GM21423 (cell line): Measurements from ENCODE around the gene LRRC15.

Source experiments
- ATAC-seq: cut with Tn5 transposase; IDR thresholded peaks from one replicate; pipeline ENCODE4 v1.9.1; 2021; ENCODE audit warnings: mild to moderate bottlenecking, moderate library complexity; ENCODE audit not compliant: unreplicated experiment

Gene LRRC15

GRCh38 chr3:194386066-194386465, 16.5 kb upstream of the LRRC15 start:
- no peak for ATAC-seq

DNA sequence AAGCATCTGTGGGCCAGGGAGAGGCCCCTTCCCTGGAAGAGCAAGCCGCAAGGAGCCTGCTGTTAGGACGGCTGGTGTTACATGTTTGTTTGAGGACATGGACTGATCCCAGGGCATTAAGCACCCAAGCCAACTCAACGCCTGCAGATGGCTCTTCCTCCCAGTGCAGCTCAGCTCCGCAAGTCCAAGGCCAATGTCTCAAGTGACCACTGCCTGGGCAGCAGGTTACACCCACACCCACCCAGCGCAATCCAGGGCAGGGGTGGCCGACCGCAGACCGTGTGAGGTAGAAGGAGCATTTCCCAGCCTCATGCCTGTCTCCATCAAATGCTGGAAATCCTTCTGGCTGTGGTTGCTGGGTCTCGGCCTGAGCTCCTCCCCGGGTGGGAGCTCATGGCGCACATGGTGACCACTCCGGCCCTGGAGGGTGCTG, 15.0 kb upstream of the LRRC15 start:
- ATAC-seq = no peak

DNA sequence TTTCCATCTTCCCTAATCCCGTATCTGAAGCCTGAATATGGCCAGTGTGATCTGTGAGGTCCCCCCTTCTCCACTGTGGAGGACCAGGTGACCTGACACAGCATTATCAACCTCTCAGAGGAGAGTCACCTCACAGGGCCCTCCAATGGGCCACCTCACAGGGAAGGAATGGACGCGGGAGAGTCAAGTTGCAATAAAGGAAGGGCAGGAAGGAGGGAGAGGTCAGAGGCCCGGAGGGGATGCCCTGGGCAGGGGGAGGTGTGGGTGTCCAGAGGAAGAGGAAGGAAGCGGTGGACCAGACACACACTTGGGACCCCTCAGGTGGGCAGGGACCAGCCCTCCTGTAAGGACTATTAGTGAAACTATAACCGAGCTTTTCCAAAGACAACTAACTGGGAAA, 14.6 kb upstream of the LRRC15 start:
- no peak for ATAC-seq

- no peak for ATAC-seq
These were observed 13.9 kb upstream of the LRRC15 start for GRCh38 chr3:194383276-194383940.

- ATAC-seq = no peak
These were observed 13.3 kb upstream of the LRRC15 start for GRCh38 chr3:194382892-194383223.

GRCh38 chr3:194382196-194382891, 12.8 kb upstream of the LRRC15 start:
- no peak for ATAC-seq

DNA sequence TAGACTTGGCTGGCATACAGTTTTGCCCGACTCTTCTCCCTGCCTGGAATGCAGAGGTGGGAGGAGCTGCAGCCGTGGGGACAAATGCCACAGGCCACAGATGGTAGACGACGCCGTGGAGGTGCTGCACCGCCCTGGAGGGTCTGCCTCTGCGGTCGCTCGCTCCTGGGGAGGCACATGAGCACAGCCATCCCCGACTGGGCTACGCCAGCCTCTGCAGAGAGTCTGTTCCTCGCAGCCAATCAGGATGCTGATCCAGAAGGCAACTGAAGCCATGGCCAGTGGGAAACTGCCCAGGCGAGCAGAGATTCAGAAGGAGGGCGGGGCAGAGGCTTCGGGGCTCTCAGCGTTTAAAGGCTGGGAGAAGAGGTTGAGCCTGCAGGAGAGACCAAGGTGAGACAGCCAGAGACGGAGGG, 11.9 kb upstream of the LRRC15 start:
- ATAC-seq = no peak

GRCh38 chr3:194380326-194380725, 10.8 kb upstream of the LRRC15 start:
- no peak for ATAC-seq

- no peak for ATAC-seq
These were observed 10.1 kb upstream of the LRRC15 start for GRCh38 chr3:194379651-194380050.

- ATAC-seq = no peak
These were observed 9.7 kb upstream of the LRRC15 start for GRCh38 chr3:194379231-194379630.

DNA sequence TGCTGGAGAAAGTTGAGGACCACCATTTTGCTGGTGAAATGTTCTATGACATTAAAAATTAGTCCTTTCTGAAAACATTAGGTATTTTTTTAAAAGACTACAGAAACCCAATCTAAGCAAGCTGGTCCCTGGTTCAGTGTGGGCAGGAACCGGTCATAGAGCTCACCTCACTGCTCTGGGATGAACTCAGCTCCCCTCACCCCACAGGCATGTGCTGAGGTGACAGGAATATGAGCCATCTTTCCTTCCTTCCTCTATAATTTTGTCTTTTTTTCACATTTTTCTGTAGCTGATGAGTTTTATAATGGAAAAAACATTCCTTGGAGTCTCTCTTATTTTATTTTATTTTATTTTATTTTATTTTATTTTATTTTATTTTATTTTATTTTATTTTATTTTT, 8.2 kb upstream of the LRRC15 start:
- no peak for ATAC-seq

DNA sequence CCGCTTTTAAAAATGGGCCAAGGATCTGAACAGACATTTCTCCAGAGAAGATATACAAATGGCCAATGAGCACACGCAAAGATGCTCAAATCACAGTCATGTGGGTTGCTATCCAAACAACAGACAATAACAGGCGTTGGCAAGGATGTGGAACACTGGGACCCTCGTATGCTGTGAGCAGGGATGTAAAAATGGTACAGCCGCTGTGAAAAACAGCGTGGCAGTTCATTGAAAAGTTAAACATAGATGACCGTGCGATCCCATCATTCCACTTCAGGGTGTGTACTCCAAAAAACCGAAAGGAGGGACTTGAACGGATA, 6.7 kb upstream of the LRRC15 start:
- ATAC-seq = no peak

DNA sequence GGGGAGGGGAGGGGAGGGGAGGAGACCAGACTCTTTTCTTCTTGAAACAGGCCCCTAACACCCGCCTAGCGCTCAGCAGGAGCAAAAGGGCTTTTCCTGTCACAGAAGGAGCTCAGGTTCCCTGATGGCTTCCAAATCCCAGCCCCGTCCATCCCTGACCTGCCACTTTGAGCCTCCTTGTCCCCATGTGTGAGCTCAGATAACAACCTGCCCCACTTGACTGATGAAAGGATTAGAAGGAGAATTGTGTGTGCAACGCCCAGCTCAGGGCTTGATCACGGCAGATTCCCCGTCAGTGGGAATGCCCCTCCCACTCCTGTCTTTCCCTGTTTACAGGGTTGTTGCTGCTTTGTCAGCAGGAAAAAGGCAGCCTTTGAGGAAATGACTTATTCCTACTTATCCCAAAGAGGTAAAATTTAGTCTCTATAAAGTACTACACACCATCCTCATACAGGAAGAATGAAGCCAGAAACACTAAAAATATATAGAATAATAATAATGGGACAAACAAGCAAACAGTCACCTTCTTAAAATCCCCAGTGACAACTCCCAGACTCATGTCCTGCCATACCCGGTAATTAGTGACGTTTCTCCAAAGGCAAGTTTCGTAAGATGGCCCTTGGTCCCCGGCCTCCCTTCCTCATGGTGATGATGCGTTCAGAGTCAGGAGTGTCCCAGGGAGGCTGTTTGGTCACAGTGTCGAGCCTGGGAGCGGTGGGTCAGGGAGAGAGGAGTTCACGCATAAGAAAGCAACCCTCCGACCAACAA, 6.1 kb upstream of the LRRC15 start:
- ATAC-seq = no peak

GRCh38 chr3:194374935-194375334, 5.4 kb upstream of the LRRC15 start:
- no peak for ATAC-seq

GRCh38 chr3:194373899-194374298, 4.4 kb upstream of the LRRC15 start:
- no peak for ATAC-seq

GRCh38 chr3:194373028-194373427, 3.5 kb upstream of the LRRC15 start:
- no peak for ATAC-seq

- no peak for ATAC-seq
These were observed 1.2 kb upstream of the LRRC15 start for GRCh38 chr3:194370753-194371152.

DNA sequence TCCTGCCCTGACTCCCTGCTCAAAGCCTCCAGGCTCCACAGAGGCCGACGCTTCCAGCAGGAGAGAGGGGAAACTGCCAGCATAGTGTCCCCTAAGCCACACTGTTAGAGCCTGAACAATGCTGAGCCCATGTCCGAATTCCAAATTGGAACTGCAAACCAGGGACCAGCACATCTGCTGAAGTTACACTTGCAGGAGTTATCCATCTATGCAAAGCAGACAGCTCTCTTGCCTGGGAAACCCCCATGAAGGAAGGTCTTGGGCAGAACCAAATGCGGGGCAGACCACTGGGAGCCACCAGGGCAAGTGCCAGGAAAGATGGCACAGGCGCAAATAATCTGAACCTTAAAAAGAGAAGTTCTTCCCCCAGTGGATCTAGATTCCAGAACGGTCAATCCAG, 625 bp downstream of the LRRC15 start:
- no peak for ATAC-seq

DNA sequence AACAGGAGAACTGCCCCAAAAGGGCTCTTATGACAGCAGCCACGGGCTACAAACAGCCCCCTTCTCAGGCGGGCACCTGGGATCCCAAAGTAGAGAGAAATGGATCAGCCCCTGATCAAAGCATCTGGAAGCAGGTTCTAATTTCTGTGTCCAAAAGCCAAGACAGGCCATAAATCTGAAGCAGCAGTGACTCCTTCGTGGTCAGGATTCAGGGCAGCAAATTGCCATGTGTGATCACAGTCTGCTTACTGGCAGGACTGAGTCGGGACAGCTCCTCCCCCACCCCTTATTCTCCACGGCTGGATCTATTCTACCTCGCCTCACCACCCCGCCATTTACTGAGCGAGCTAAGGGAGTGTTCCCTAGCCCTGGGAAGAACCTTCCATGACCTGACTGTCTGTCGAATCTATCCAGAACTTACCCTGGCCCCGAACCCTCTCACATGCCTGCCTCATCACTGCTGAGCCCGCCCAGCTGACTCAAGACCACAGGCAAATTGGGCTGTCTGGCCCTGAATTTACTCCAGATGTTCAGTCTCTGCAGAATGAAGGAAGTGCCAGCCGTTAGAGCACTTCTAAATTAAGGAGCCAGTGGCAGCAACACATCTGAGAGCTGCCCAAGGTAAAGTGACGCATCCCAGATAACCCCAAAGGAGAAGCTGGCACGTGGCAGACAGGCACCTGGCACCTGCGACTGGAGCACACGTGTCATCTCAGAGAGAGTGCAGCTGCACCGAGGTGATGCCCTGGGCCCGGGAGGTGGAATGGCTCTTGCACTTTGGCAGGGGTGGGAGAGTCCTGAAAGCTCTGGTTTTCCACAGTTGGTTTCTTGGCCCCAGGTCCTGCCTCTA, 1.3 kb downstream of the LRRC15 start:
- ATAC-seq = no peak

DNA sequence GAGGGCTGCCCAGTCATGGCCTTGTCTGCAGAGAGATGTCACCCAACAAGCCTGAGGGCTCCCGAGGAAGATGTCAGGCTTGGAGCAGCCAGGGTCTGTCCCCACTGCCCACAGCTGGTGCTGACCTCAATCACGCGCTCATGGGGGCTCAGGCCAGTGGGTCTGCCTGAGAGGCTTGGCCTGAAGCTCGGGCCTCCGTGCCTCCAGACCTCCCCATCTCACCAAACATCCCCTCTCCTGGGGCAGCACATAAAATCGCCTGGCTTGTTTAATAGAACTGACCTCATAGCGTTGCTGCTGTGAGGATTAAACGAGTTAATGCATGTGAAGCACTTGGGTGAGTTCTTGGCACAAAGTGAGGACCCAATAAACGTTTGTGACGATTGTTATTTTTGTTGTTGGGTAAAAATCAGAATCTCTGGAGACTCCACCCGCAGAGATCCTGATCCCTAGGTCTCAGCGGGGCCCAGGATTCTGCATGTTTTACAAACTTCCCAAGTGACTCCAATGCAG, 3.5 kb downstream of the LRRC15 start:
- ATAC-seq = no peak

DNA sequence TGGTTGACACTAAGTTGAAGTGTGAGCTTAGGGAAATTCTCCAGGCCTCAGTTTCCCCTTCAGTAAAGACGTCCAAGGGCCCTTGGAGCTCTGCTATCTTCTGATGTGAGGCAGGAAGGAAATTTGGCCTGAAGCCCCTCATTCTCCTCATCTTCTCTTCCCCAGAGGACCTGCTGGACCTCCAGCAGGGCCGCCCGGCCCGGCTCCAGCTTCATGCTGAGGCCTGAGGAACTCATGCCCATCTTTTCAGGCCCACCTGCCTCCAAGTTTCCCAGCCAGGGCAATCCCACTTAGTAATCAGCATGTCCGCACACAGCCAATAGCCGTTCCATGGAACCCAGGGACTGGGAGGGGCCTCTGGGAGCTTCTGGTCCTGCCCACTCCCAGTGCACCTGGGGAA, 4.0 kb downstream of the LRRC15 start:
- no peak for ATAC-seq
